ENCODE data around the gene COL1A1.

DNA sequence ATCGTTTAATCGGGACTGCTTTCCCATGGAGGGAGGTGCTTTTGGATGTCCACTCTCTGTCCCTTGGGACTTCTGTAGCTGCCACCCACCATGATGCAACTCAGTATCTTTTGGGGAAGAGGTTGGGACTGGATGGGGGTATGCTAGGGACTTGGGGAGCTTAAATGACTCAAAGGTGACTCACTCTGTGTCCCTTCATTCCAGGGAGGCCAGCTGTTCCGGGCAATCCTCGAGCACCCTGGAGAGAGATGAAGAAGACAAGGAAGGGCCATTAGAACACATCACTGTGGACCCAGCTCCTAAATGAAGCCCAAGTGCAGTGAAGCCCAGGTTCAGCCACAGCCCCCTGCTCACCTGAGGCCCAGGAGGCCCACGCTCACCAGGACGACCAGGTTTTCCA lies 4.6 kb downstream of the COL1A1 start:
- TF ChIP-seq, protein P1, sequence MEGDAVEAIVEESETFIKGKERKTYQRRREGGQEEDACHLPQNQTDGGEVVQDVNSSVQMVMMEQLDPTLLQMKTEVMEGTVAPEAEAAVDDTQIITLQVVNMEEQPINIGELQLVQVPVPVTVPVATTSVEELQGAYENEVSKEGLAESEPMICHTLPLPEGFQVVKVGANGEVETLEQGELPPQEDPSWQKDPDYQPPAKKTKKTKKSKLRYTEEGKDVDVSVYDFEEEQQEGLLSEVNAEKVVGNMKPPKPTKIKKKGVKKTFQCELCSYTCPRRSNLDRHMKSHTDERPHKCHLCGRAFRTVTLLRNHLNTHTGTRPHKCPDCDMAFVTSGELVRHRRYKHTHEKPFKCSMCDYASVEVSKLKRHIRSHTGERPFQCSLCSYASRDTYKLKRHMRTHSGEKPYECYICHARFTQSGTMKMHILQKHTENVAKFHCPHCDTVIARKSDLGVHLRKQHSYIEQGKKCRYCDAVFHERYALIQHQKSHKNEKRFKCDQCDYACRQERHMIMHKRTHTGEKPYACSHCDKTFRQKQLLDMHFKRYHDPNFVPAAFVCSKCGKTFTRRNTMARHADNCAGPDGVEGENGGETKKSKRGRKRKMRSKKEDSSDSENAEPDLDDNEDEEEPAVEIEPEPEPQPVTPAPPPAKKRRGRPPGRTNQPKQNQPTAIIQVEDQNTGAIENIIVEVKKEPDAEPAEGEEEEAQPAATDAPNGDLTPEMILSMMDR (IDR thresholded peaks at IDR 0.05; ENCODE audit: poor library complexity), result no peak
- no peak for TF ChIP-seq EZH2 (IDR thresholded peaks at IDR 0.05; ENCODE audit: borderline replicate concordance)

Data from hepatocyte (in vitro differentiated cells).